NCI-H1105 (cell line): ENCODE data around the gene STX2.
A peak's percentile ranks its signal among the peaks of the same experiment; 100 is the strongest.
"Not testable (repeated sequence)": the region's sequence is repeated elsewhere in the genome, so short reads cannot be mapped to it uniquely, and the experiment has no call there.

Source experiments
- DNase-seq: peaks from one replicate; lab custom pipeline; 2025; lab: John Stamatoyannopoulos, UW

Gene STX2

DNA sequence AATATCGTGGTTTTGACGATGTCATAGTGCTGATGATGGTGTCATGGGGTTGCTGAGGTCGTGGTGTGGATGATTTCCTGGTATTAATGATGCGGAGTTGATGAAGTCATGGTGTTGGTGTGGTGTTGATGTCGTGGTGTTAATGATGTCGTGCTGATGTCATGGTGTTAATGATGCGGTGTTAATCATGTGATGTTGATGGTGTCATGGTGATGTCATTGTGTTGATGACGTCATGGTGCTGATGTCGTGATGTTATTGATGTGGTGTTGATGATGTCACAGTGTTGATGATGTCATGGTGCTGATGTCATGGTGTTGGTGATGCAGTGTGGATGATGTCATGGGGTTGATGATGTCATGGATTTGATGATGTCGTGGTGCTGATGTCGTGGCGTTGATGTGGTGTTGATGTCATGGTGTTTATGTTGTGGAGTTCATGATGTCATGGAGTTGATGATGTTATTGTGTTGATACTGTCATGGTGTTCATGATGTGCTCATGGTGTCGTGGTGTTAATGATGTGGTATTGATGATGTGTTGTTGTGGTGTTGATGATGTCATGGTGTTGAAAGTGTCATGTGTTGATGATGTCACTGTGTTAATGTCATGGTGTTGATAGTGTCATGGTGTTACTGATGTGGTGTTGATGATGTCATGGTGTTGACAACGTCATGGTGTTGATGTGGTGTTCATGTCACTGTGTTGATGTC is 74.4 kb downstream of the STX2 start:
- DNase-seq, result no peak

DNA sequence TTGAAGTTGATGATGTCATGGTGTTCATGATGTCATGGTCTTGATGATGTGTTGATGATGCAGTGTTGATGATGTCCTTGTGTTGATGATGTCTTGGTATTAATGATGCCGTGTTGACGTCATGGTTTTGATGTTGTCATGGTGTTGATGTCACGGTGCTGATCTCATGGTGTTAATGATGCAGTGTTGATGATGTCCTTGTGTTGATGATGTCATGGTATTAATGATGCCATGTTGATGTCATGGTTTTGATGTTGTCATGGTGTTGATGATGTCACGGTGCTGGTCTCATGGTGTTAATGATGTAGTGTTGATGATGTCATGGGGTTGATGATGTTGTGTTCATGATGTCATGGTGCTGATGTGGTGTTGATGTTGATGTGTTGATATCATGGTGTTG is 75.0 kb downstream of the STX2 start:
- DNase-seq, result no peak

DNA sequence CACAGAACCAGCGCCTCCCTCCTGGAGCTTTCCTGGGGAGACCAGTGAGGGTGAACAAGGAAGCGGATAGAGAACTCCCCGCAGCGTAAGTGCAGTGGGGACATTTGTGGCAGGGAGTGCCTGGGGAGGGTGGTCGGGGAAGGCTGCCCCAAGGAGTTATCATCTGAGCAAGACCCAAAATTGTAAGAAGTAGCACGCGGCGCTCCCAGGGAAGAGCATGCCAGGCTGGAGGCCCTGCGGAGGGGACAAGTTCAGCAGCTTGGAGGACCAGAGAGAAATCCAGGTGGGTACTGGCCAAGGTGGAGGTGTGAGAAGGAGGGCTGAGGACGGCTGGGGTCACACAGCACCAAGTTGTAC is 76.8 kb downstream of the STX2 start:
- no peak for DNase-seq

DNA sequence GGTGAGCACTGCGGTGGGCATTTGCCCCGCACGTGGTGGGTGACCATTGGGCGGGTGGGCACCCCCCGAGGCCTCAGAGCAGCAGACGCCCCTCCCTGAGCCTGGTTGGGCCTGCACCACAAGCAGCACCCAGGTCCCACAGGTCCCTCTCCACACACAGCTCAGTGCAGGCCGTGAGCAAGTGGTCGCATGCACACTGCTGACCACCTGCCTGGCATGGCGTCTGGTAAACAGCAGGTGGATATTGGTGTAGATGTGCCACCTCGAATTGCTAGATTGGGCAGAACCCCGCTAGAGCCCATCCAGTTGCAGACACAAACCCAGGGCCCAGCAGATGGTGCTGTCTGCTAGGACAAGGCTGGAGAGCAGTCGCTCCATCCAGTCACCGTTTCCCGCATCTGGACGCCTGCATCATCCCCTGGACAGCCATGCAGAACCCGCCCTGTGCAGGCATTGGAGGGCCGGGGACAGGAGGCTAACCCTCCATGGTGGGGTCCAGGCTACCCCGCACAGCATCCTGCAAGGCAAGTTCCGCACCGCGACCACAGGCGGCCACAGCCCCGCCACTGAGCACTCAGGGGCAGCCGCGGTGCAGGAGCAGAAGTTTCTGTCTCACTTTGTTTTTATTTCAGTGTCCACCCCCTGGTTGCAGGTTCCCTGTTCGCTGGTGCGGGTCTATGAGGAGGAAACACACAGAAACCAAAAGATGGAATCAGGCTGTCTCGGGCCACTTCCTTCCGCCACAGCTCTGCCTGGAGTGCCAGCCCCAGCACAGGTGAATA is 77.3 kb downstream of the STX2 start:
- DNase-seq, result peak; percentile 32

DNA sequence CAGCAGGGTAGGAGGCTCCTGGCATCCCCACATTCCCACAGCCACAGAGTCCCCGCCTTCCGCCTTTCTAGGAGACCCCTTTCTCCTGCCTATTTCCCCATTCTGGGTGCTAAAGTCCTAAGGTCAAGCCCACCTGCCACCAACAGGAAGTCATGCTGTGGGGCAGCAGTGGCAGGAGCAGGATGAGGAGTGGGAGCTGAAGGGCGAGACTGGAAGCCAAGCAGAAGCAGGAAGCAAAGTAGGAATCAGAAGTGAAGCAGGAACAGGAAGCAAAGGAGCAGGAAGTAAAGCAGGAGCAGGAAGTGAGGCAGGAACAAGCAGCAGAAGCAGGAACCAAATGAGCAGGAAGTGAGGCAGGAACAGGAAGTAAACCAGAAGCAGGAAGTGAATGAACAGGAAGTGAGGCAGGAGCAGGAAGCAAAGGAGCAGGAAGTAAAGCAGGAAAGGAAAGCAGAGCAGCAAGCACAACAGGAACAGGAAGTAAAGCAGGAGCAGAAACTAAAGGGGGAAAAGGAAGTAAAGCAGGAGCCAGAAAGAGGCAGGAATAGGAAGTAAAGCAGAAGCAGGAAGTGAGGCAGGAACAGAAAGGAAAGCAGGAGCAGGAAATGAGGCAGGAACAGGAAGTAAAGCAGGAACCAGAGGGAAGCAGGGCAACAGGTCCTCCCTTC is 84.7 kb downstream of the STX2 start:
- no peak for DNase-seq

DNA sequence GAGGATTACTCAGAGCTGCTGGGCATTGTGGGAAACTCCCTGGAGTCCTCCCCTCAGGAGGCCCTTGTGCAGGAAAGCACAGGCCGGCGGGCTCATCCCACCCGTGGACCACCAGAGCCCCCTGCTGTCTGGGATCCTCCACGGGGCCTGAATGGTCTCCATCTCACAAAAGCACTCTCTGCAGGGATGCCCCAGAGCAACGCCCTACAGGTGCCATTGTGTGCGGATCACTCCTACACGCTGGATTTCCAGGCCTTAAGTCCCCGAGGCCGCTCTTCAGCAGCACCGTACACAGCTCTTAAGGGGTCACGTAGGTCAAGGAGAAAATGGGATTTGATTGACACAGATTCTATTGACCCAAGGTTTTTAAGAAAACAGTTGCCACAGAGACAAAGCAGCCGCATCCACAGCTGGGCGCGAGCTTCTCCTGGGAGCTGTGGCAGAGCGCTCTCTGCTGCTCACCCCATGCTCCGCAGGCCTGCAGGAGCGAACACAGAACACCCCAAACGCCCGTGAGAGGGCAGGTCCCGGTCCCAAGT is 86.3 kb downstream of the STX2 start:
- DNase-seq, result no peak

DNA sequence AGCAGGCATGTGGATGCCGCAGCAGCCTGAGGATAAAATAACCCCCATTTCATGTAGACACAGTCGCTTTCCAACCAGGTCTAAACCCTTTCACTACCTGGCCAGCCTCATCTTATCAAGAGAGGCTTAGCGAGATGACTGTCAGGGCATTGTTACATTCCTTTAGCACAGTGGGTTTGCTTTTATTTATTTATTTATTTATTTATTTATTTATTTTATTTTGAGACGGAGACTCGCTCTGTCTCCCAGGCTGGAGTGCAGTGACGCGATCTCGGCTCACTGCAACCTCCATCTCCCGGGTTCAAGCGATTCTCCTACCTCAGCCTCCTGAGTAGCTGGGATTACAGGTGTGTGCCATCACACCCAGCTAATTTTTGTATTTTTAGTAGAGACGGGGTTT is 87.0 kb downstream of the STX2 start:
- DNase-seq, result not testable (repeated sequence)

DNA sequence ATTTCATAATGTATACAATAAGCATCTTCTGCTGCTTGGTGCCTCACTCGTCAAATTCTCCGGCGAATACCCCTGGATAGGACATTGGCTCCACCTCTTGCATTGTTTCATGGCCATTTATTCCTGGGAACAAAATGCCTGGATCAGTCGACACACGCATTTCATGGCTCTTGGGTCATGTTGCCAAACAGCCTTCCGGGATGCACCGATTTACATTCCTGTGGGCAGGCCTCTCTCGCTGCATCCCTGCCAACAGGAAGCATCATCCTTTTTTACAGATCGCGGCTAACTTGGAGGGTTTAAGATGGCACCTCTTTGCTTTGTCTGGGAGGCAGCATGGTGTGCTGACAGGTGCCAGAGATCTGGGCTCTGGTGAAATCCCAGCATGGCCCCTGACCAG is 90.3 kb downstream of the STX2 start:
- DNase-seq, result no peak

DNA sequence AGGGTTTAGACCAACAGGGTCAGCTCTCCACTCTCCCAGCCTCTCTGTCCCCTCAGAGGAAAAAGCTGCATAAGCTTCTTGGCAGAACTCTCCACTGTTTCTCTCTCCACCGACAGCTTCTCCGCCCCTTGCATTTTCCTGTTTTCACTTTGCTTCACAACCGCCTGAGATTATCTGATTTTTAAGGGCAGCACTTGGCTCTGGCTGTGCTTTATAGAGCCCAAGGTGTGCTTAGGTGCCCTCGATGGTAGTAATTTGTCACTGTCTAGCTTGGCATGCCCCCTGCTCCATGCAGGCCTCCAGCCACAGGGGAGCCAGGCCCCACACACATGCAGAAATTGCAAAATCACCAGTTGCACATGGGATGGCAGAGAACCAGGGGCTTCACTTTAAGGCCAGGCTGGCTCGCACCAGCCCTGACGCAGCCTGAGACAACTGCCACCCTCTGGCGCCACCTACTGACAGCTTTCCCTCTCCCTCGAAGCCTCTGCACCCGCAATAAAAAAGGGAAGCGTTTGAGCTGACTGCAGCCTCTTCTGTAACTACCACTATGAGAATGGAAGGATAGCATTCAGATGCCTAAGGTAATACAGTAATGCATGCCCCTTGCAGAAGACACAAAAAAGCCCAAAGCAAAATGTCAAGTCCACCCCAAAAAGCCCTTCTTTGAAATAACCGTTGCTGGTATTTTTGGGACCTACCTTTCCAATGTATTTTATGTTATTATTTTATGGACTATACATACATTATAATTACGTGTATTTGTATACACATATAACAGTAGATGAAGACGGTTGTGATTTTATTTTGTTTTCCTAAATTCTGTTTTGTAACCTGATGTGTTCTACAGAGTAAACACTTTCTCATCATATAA is 90.9 kb downstream of the STX2 start:
- peak; percentile 62 for DNase-seq

DNA sequence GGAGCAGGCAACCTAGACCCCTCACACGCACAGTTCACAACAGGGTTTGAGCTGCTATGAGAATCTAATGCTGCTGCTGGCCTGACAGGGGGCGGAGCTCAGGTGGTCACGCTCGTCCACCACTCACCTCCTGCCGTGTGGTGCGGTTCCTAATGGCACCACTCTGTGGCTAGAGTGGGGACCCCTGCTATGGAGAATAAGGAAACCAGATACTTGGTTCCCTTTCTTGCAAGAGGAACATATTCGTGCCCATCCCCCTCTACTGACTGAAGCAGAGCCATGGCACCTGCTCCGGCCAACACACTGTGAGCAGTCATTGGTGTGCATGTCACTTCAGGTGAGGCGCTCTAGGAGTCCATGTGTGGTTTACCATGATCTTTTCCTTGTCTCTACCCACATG is 92.5 kb downstream of the STX2 start:
- DNase-seq, result no peak

DNA sequence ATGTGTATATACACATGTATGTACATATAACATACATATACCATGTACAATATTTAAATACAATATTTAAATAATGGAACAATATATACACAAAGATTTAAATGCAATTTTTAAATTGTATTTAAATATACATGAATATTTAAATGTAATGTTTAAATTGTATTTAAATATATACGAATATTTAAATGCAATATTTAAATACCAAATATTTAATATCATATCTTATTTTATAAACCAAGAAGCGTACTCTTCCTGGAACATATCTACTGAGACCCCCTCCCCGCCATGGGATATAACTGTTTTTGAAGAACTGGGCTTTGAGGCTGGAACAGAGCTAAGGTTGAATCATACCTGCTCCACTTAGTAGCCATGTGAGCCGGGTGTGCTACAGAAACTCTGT is 93.1 kb downstream of the STX2 start:
- no peak for DNase-seq

DNA sequence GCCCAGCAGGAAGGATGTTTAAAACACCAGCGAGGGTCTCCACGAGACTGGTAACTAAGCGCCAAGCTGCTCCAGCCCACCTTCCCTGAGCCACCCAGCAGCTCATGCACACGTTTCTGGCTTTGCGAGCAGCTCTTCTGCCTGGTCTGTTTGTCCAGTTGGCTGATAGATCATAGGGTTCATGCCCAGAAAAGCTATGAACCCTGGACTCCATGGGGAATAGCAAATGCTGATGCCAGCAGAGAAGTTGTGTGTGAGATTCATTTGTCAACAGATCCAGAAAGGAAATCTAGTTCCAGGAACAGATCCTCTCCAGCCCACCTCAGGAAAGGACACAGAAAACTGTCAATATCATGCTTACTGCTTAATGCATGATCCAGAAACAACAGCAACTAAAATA is 94.8 kb downstream of the STX2 start:
- no peak for DNase-seq

DNA sequence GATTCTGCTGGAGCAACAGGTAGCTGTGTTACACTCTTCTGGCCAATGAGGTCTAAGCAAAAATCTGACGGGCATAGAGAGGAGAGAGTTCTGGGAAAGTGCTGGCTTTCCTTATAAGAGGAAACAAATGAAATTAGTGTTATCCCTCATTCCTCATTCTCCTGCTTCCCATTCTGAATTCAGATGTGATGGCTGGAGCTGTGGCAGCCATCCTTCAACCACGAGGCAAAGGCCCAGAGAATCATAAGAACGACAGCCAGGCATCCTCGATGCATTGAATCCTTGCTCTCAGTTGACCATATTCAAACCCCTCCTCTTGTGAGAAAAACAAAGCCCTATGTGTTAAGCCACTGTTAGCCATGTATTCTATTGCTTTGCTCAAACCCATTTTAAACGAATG is 95.4 kb downstream of the STX2 start:
- no peak for DNase-seq

DNA sequence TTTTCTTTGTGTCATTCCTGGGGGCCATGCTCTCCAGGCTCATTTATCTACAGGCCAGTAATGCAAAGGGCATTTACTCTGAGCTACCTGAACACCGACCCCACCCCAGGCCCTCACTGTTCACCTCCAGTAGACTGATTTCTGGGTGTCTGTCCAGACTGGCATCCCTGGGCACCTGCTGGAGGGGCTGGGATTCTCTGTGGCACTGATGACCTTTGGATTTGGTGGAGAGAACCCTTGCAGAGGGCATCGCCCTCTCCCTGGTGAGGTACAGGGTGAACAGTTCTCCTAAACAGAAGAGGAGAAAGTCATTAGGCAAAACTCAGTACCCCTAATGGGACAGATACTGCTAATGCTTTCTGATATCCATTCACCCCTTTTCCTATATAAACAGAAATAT is 95.9 kb downstream of the STX2 start:
- DNase-seq, result no peak

DNA sequence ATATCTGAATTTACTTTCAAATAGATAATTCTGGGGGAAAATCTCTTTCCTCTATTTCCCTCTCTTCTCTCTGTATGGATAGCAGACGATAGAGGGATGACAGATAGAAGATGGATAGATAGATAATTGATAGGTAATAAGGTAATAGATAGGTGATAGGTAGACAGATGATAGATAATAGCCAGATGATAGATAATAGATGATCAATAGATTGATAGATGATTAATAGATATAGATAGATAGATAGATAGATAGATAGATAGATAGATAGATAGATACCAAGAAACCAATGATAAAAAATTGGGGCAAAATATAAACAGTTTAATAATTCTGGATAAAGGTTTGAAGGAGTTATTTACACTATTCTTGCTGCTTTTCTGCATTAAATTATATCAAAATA is 96.3 kb downstream of the STX2 start:
- DNase-seq, result no peak

DNA sequence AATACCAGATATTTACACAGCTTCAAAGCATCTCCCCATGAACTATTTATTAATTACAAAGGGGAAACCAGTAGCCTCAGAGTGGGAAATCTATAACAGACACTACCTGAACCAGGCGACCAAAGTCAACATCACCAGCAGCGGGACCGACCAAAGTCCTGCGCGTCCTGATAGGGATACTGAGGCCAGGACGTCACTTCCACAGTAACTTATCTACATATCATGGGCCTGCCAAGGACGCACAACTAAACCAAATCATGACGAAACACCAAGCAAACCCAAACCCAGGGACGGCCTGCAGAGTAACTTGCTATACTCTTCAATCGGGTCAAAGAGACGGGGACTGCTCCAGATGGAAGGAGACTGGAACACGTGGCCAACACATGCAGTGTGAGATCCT is 96.9 kb downstream of the STX2 start:
- DNase-seq, result no peak
